C4-2B (cell line): Measurements from ENCODE around the gene USP17L27.
"Not testable (repeated sequence)": the region's sequence is repeated elsewhere in the genome, so short reads cannot be mapped to it uniquely, and the experiment has no call there.

Experiments
- H3K27ac ChIP-seq: fragments of 450-650 bp; 2 replicates; pipeline ENCODE4 v1.5.1; 2017
- ZFX ChIP-seq: fragments of 450-650 bp; IDR thresholded peaks from 2 replicates; pipeline ENCODE4 v1.6.1; 2017
- TF ChIP-seq, protein P1 (sequence below): fragments of 450-650 bp; conservative IDR thresholded peaks from 2 replicates; pipeline ENCODE4 v1.5.1; 2017; ENCODE audit warnings: mild to moderate bottlenecking

USP17L27 gene, protein sequence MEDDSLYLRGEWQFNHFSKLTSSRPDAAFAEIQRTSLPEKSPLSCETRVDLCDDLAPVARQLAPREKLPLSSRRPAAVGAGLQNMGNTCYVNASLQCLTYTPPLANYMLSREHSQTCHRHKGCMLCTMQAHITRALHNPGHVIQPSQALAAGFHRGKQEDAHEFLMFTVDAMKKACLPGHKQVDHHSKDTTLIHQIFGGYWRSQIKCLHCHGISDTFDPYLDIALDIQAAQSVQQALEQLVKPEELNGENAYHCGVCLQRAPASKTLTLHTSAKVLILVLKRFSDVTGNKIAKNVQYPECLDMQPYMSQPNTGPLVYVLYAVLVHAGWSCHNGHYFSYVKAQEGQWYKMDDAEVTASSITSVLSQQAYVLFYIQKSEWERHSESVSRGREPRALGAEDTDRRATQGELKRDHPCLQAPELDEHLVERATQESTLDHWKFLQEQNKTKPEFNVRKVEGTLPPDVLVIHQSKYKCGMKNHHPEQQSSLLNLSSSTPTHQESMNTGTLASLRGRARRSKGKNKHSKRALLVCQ

DNA sequence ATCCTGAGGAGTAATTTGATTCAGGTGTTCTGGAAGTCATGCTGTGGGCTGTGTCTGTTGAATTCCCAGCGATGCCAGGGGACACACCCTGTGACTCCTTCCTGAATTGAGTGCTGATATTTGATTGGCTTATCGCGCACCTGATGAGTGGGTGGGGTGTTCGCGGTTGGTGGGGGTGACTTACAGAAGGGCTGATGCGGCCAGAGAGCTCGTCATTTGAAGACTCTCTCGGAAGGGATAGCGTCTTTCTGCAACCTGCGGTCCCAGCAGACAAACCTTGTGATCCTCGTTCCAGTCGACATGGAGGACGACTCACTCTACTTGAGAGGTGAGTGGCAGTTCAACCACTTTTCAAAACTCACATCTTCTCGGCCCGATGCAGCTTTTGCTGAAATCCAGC is at the start of gene USP17L27:
Gene USP17L27 (plus strand): TSS at position 301 of the 400 bp plus-strand sequence. CDS start 0 bp downstream, at position 301.
- not testable (repeated sequence) for H3K27ac ChIP-seq

DNA sequence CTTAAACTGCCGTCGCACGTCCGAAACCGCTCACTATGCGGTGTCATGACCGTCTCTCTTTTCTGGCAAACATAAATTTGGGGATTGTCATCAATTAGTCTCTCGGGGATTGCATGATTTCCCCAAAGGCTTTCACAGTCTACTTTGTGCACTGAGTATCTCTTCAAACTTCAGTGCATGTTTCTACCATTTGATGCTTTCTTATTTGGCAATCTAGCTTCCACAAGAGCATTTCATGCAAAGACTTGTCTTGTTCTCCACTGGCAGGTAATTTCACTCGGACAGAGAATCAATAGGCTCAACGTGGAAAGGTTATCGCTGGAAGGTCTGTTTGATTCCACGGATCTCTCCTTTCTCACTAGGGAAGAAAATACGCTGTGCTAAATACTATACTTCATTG is 19.8 kb upstream of the USP17L27 start:
- H3K27ac ChIP-seq, result not testable (repeated sequence)

- not testable (repeated sequence) for H3K27ac ChIP-seq
These were observed 19.1 kb upstream of the USP17L27 start, which contains the start of gene USP17L24 for GRCh38 chr4:9324865-9325264. Gene USP17L24, plus strand, starts transcription at chr4:9325165. Its CDS starts 0 bp downstream, at chr4:9325165.

DNA sequence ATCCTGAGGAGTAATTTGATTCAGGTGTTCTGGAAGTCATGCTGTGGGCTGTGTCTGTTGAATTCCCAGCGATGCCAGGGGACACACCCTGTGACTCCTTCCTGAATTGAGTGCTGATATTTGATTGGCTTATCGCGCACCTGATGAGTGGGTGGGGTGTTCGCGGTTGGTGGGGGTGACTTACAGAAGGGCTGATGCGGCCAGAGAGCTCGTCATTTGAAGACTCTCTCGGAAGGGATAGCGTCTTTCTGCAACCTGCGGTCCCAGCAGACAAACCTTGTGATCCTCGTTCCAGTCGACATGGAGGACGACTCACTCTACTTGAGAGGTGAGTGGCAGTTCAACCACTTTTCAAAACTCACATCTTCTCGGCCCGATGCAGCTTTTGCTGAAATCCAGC is 14.3 kb upstream of the USP17L27 start, which contains the start of gene USP17L25:
Gene USP17L25 (plus strand): TSS at position 301 of the 400 bp plus-strand sequence. CDS start 0 bp downstream, at position 301.
- H3K27ac ChIP-seq, result not testable (repeated sequence)

- not testable (repeated sequence) for H3K27ac ChIP-seq
These were observed 9.6 kb upstream of the USP17L27 start, which contains the start of gene USP17L26 for GRCh38 chr4:9334358-9334757. Gene USP17L26, plus strand, starts transcription at chr4:9334658. Its CDS starts 0 bp downstream, at chr4:9334658.

DNA sequence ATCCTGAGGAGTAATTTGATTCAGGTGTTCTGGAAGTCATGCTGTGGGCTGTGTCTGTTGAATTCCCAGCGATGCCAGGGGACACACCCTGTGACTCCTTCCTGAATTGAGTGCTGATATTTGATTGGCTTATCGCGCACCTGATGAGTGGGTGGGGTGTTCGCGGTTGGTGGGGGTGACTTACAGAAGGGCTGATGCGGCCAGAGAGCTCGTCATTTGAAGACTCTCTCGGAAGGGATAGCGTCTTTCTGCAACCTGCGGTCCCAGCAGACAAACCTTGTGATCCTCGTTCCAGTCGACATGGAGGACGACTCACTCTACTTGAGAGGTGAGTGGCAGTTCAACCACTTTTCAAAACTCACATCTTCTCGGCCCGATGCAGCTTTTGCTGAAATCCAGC is 4.8 kb upstream of the USP17L27 start, which contains the start of gene USP17L5:
Gene USP17L5 (plus strand): TSS at position 301 of the 400 bp plus-strand sequence. CDS start 0 bp downstream, at position 301.
- not testable (repeated sequence) for H3K27ac ChIP-seq

GRCh38 chr4:9348593-9348992 is 4.6 kb downstream of the USP17L27 start, which contains the start of gene USP17L28:
Gene USP17L28, plus strand, starts transcription at chr4:9348893. Its CDS starts 0 bp downstream, at chr4:9348893.
- H3K27ac ChIP-seq, result not testable (repeated sequence)

DNA sequence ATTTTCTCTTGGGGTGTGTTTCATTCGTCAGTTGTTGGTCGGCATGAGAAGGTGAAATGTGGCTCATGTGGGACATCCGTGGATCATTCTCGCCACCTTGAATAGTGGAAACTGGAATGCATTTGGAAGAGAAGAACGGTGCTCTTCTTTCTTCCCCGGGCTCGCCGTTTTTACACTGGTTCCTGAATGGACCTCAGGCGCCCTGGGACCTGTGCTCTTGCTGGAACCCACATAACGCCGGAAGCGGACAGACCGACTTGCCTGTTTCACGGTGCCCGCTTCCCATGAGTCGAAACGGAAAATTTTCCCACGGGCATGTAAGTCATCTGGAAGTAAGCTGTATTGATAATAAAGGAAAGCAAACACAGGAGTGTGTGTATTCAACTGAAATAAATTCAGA is 6.9 kb downstream of the USP17L27 start:
- H3K27ac ChIP-seq, result not testable (repeated sequence)

- not testable (repeated sequence) for H3K27ac ChIP-seq
These were observed 9.4 kb downstream of the USP17L27 start, which contains the start of gene USP17L29 for GRCh38 chr4:9353338-9353737. Gene USP17L29, plus strand, starts transcription at chr4:9353638. Its CDS starts 0 bp downstream, at chr4:9353638.

DNA sequence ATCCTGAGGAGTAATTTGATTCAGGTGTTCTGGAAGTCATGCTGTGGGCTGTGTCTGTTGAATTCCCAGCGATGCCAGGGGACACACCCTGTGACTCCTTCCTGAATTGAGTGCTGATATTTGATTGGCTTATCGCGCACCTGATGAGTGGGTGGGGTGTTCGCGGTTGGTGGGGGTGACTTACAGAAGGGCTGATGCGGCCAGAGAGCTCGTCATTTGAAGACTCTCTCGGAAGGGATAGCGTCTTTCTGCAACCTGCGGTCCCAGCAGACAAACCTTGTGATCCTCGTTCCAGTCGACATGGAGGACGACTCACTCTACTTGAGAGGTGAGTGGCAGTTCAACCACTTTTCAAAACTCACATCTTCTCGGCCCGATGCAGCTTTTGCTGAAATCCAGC is 18.9 kb downstream of the USP17L27 start, which contains the start of gene USP17L30:
Gene USP17L30 (plus strand): TSS at position 301 of the 400 bp plus-strand sequence. CDS start 0 bp downstream, at position 301.
- not testable (repeated sequence) for H3K27ac ChIP-seq

- H3K27ac ChIP-seq, result not testable (repeated sequence)
These were observed 35.9 kb downstream of the USP17L27 start for GRCh38 chr4:9379881-9380280.

DNA sequence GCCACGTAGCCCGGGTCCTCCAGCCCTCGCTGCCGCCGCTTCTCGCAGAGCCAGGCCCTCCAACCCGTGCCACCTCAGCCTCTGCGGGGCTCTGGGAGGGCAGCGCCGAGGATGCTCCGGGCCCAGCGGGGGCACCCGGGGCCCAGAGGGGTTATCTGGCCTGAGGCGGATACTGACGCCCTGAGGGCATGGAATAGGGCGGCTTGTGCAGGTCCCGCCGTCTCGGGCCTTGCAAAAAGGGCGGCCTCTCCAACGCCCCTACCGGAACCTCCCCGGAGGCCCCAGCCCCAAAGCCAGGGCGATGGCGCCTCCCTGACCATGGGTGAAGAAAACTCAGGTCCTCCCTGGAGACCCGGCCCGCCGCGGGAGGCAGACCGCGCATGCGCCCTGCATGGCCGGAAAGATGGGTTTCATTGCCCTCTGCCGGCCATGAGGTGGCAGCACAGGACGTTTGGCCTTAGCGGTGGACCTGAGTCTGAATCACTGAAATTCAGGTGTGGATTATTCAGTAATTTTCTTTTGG is 37.1 kb downstream of the USP17L27 start:
- TF ChIP-seq, protein P1, sequence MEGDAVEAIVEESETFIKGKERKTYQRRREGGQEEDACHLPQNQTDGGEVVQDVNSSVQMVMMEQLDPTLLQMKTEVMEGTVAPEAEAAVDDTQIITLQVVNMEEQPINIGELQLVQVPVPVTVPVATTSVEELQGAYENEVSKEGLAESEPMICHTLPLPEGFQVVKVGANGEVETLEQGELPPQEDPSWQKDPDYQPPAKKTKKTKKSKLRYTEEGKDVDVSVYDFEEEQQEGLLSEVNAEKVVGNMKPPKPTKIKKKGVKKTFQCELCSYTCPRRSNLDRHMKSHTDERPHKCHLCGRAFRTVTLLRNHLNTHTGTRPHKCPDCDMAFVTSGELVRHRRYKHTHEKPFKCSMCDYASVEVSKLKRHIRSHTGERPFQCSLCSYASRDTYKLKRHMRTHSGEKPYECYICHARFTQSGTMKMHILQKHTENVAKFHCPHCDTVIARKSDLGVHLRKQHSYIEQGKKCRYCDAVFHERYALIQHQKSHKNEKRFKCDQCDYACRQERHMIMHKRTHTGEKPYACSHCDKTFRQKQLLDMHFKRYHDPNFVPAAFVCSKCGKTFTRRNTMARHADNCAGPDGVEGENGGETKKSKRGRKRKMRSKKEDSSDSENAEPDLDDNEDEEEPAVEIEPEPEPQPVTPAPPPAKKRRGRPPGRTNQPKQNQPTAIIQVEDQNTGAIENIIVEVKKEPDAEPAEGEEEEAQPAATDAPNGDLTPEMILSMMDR, result peak; percentile 72
- not testable (repeated sequence) for H3K27ac ChIP-seq

GRCh38 chr4:9384126-9384525 is 40.2 kb downstream of the USP17L27 start:
- TF ChIP-seq ZFX, result no peak
- TF ChIP-seq, protein P1, result no peak
- no peak overlapping the region for H3K27ac ChIP-seq

DNA sequence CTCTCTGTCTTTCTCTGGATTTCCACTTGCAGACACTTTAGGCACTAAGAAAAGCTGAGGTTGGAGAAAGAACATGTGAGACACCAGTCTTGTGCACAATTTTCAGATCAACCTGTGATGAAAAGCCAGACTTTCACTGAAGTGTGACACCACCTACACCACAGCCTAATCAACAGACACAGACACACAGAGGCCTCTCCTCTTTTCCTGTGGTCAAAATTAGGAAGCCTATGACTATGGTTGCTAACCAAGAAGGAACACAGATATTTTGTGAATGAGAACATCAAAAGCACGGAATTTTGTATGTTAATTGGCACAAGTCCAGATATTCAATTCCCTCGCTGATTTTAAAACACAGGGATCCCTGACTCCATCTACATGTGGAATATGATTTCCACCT is 45.1 kb downstream of the USP17L27 start:
- not testable (repeated sequence) for H3K27ac ChIP-seq
